Measurements from ENCODE around the gene DYNLL1.
"Not testable (repeated sequence)": the region's sequence is repeated elsewhere in the genome, so short reads cannot be mapped to it uniquely, and the experiment has no call there.

The DYNLL1 gene

GRCh38 chr12:120514002-120514401 lies 18.1 kb downstream of the DYNLL1 start:
- no peak for DNase-seq (ENCODE audit: low read depth)
- TF ChIP-seq, protein P1, sequence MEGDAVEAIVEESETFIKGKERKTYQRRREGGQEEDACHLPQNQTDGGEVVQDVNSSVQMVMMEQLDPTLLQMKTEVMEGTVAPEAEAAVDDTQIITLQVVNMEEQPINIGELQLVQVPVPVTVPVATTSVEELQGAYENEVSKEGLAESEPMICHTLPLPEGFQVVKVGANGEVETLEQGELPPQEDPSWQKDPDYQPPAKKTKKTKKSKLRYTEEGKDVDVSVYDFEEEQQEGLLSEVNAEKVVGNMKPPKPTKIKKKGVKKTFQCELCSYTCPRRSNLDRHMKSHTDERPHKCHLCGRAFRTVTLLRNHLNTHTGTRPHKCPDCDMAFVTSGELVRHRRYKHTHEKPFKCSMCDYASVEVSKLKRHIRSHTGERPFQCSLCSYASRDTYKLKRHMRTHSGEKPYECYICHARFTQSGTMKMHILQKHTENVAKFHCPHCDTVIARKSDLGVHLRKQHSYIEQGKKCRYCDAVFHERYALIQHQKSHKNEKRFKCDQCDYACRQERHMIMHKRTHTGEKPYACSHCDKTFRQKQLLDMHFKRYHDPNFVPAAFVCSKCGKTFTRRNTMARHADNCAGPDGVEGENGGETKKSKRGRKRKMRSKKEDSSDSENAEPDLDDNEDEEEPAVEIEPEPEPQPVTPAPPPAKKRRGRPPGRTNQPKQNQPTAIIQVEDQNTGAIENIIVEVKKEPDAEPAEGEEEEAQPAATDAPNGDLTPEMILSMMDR (IDR thresholded peaks at IDR 0.05; ENCODE audit: low read depth, low read length): no peak
- H3K4me3 ChIP-seq (ENCODE audit: low read depth, low read length): no peak overlapping the region

DNA sequence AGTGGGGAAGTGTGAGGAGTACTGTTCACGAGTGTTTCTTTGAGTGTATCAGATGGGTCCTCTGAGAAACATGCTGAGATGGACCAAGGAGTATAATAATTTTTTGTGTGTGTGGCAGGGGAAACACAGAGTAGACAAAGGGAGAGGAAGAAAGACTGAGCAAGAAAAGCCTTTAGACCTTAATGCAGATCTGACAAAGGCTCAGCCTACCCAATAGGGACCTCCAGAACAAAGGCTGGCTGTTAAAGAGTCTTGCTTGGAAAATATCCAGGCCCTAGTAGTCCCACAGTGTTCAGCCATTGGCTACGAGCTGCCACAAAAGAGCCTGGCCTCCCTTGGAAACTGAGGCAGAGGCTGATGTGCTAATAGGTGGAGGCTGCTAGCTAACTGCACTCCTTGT lies 19.6 kb downstream of the DYNLL1 start:
- TF ChIP-seq POLR2A (IDR thresholded peaks at IDR 0.05; ENCODE audit: extremely low read depth, insufficient read length) (no peak), MYC (IDR thresholded peaks at IDR 0.05; ENCODE audit: low read depth, low read length) (no peak)
- TF ChIP-seq, protein P1 (IDR thresholded peaks at IDR 0.05; ENCODE audit: low read depth, low read length): no peak
- TF ChIP-seq, protein P2, sequence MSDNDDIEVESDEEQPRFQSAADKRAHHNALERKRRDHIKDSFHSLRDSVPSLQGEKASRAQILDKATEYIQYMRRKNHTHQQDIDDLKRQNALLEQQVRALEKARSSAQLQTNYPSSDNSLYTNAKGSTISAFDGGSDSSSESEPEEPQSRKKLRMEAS (IDR thresholded peaks at IDR 0.05; ENCODE audit: low read depth, low read length): no peak
- no peak for DNase-seq (ENCODE audit: low read depth)
- H3K4me3 ChIP-seq (ENCODE audit: low read depth, low read length): no peak overlapping the region

DNA sequence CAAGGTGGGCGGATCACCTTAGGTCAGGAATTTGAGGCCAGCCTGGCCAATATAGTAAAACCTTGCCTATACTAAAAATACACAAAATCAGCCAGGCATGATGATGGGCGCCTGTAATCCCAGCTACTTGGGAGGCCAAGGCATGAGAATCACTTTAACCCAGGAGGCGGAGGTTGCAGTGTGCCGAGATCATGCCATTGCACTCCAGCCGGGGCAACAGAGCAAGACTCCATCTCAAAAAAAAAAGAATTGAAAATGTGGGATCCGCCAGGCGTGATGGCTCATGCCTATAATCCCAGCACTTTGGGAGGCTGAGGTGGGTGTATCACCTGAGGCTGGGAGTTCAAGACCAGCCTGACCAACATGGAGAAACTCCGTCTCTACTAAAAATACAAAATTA lies 23.4 kb downstream of the DYNLL1 start:
- not testable (repeated sequence) for H3K4me3 ChIP-seq (ENCODE audit: low read depth, low read length); DNase-seq (ENCODE audit: low read depth)

DNA sequence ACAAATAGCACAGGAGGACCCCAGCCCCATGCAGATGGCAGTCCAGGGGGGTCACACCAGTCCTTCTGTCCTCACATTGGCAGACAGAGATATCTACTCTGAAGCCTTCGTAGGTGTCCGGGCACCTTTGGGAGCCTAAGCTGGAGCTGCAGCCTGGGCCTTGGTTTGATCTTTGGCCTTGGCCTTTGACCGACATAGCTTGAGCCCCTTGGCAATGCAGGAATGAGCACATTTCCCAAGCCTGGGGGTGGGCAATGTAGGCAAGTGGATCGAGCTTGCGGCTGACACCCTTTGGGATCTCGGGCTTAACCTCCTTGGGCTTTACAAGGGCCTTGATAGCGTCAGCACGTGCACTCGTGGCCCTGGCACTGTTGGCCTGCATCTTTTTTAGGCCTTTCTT lies 26.7 kb downstream of the DYNLL1 start:
- no peak for TF ChIP-seq POLR2A (IDR thresholded peaks at IDR 0.05; ENCODE audit: extremely low read depth, insufficient read length)
- TF ChIP-seq, protein P2 (IDR thresholded peaks at IDR 0.05; ENCODE audit: low read depth, low read length): no peak
- TF ChIP-seq, protein P1 (IDR thresholded peaks at IDR 0.05; ENCODE audit: low read depth, low read length): no peak
- TF ChIP-seq MYC (IDR thresholded peaks at IDR 0.05; ENCODE audit: low read depth, low read length): no peak
- no peak for DNase-seq (ENCODE audit: low read depth)
- H3K4me3 ChIP-seq (ENCODE audit: low read depth, low read length): no peak overlapping the region

DNA sequence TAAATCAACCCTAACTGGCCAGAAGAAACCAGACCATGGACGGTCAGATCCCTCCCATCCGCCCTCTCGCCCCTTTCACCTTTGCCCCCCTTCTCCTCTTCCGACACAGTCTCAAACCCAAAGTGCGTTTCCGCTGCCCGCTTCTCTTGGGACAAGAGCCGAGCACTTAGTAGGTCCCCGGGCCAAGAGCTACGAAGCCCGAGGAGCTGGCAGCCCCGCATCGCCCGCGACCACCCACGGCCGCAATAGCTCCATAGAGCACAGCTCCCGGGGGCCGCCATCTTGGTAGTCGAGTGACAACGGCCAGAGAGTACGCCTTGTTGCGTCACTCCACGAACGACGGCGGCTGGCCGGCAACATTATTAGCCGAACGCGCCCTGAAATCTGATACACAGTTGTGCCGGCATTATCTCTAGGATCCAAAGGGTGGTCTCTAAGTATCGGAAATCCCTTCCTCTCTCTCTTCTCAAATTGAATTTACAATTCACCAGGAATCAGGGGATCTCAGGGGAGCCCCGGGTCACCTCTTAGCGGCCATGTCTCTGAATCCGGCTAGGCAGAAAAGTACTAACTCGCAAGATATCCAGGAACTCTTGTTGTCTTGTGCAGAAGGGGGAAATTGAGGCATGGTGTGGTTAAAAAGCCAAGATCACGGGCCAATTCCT lies 33.1 kb downstream of the DYNLL1 start, which contains the start of gene COQ5:
COQ5 (minus strand) TSS at position 298 of the 665 bp plus-strand sequence; CDS start at position 281, 17 bp downstream.
- peak; percentile 94 for DNase-seq (ENCODE audit: low read depth)

GRCh38 chr12:120529641-120530417 lies 33.9 kb downstream of the DYNLL1 start:
- peak overlapping the region; percentile 98 for H3K4me3 ChIP-seq (ENCODE audit: low read depth, low read length)
- peak; percentile 69 for DNase-seq (ENCODE audit: low read depth)

More for the DNA sequence above, 33.1 kb downstream of the DYNLL1 start, which contains the start of gene COQ5:
- H3K4me3 ChIP-seq (ENCODE audit: low read depth, low read length): peak within 1 kb of the TSS; percentile 98
- TF ChIP-seq MYC (IDR thresholded peaks at IDR 0.05; ENCODE audit: low read depth, low read length): no peak
- TF ChIP-seq, protein P1 (IDR thresholded peaks at IDR 0.05; ENCODE audit: low read depth, low read length): no peak
- TF ChIP-seq POLR2A (IDR thresholded peaks at IDR 0.05; ENCODE audit: extremely low read depth, insufficient read length): peak; percentile 80
- TF ChIP-seq, protein P2 (IDR thresholded peaks at IDR 0.05; ENCODE audit: low read depth, low read length): no peak

GRCh38 chr12:120530418-120530761 lies 34.5 kb downstream of the DYNLL1 start:
- H3K4me3 ChIP-seq (ENCODE audit: low read depth, low read length): peak overlapping the region; percentile 98
- DNase-seq (ENCODE audit: low read depth): not testable (repeated sequence)

More at GRCh38 chr12:120529641-120530417, 33.9 kb downstream of the DYNLL1 start:
- TF ChIP-seq, protein P1 (IDR thresholded peaks at IDR 0.05; ENCODE audit: low read depth, low read length): no peak
- TF ChIP-seq, protein P2 (IDR thresholded peaks at IDR 0.05; ENCODE audit: low read depth, low read length): no peak
- 0 out of 2 replicates have a peak, but pooled peaks have one; percentile 19 for TF ChIP-seq MYC (IDR thresholded peaks at IDR 0.05; ENCODE audit: low read depth, low read length)
